PC-9 (cell line): ENCODE measurements around the gene ST3GAL2.

Source experiments
- EZH2 ChIP-seq: fragments of 200-600 bp; sonication (generic); IDR thresholded peaks from 2 replicates; pipeline ENCODE4 v1.8.0; 2017; ENCODE audit warnings: antibody characterized with exemption, low read depth
- TF ChIP-seq, protein P1 (sequence below): fragments of 200-600 bp; sonication (generic); conservative IDR thresholded peaks from 2 replicates; pipeline ENCODE4 v1.6.1; 2017; ENCODE audit warnings: mixed run types, antibody characterized with exemption, mild to moderate bottlenecking, moderate library complexity

DNA sequence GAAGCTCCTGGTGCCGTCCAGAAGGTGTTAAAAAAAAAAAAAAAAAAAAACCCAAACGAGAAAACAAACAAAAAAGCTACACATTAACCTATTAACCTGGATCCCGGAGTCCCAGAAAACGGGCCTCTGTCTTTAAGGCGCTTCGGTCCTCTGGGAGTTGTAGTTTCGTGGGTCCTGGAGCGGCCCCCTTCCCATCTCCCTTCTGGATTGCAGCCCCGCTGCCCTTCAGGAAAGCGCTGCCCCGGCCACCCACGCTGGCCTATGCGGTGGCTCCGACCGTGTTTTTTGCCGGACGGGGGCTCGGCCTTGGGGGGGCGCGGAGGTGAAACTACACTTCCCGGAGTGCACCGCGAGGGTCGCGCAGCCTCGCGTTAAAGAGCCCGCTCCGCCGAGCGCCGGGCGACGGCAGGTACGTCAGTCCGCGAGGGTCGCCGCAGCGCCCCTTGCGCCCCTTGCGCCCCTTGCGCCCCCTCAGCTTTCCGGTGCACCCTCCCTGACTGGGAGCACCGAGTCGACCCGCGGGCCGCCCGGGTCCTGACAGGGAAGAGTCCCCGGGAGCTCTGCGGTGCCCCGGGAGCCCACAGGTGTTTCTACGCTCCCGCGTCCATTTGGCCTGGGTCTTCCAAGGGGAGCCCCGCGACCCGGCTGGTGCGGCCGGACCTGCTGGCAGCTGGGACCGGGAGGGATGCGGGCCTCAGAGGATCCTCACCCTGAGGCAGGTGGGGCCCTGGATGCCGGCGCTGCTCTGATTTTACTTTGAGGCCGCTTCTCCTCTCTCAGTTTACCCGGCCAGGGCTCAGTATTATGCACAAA is 15.5 kb upstream of the ST3GAL2 start, which contains the start of gene FCSK:
- TF ChIP-seq, protein P1, sequence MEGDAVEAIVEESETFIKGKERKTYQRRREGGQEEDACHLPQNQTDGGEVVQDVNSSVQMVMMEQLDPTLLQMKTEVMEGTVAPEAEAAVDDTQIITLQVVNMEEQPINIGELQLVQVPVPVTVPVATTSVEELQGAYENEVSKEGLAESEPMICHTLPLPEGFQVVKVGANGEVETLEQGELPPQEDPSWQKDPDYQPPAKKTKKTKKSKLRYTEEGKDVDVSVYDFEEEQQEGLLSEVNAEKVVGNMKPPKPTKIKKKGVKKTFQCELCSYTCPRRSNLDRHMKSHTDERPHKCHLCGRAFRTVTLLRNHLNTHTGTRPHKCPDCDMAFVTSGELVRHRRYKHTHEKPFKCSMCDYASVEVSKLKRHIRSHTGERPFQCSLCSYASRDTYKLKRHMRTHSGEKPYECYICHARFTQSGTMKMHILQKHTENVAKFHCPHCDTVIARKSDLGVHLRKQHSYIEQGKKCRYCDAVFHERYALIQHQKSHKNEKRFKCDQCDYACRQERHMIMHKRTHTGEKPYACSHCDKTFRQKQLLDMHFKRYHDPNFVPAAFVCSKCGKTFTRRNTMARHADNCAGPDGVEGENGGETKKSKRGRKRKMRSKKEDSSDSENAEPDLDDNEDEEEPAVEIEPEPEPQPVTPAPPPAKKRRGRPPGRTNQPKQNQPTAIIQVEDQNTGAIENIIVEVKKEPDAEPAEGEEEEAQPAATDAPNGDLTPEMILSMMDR: no peak
- no peak for TF ChIP-seq EZH2
